Trophoblast cell (in vitro differentiated cells and primary cell): ENCODE measurements around the gene KIF18B.

Experiments used
- DNase-seq, 2 donors: peaks; one replicate each; pipeline ENCODE4 v3.0.0-alpha.2; 2016
- H2AFZ ChIP-seq: 2 replicates; pipeline ENCODE4 v1.6.1; 2013; ENCODE audit warnings: low read length, moderate library complexity, mild to moderate bottlenecking; ENCODE audit not compliant: insufficient read depth, poor library complexity
- H2AK5ac ChIP-seq: 2 replicates; pipeline ENCODE4 v1.6.1; 2013; ENCODE audit warnings: mild to moderate bottlenecking, low read length
- H2BK120ac ChIP-seq: 2 replicates; pipeline ENCODE4 v1.6.1; 2013; ENCODE audit warnings: low read length, mild to moderate bottlenecking, moderate library complexity; ENCODE audit not compliant: insufficient read depth, poor library complexity
- H2BK12ac ChIP-seq: 2 replicates; pipeline ENCODE4 v1.6.1; 2013; ENCODE audit warnings: mild to moderate bottlenecking, low read length, moderate library complexity
- H2BK5ac ChIP-seq: 2 replicates; pipeline ENCODE4 v1.6.1; 2013; ENCODE audit warnings: low read length, low read depth, moderate library complexity, mild to moderate bottlenecking; ENCODE audit not compliant: poor library complexity
- H3K14ac ChIP-seq: 2 replicates; pipeline ENCODE4 v1.6.1; 2013; ENCODE audit warnings: mild to moderate bottlenecking, low read length
- H3K18ac ChIP-seq: 2 replicates; pipeline ENCODE4 v1.6.1; 2013; ENCODE audit warnings: mild to moderate bottlenecking, low read length
- H3K23ac ChIP-seq: 2 replicates; pipeline ENCODE4 v1.6.1; 2013; ENCODE audit warnings: low read length
- H3K27ac ChIP-seq: 2 replicates; pipeline ENCODE4 v1.5.1; 2013; ENCODE audit warnings: low read depth, mild to moderate bottlenecking, inconsistent platforms, low read length, moderate library complexity
- H3K27me3 ChIP-seq: 2 replicates; pipeline ENCODE4 v1.6.1; 2013; ENCODE audit warnings: inconsistent platforms, mild to moderate bottlenecking, low read length, moderate library complexity; ENCODE audit not compliant: insufficient read depth
- H3K36me3 ChIP-seq, 2 experiments: 1 replicate in 1 of 2; 2 replicates in 1 of 2; pipeline ENCODE4 v1.6.1; 2013; ENCODE audit warnings: low read length in 2 of 2, mild to moderate bottlenecking in 2 of 2, moderate library complexity in 1 of 2; ENCODE audit not compliant: insufficient read depth in 2 of 2, control insufficient read depth in 1 of 2
- H3K4ac ChIP-seq: 2 replicates; pipeline ENCODE4 v1.6.1; 2013; ENCODE audit warnings: low read depth, mild to moderate bottlenecking, low read length, moderate library complexity
- H3K4me1 ChIP-seq, 2 experiments: 1 replicate in 1 of 2; 2 replicates in 1 of 2; pipeline ENCODE4 v1.6.1; 2013; ENCODE audit warnings: low read length in 2 of 2, mild to moderate bottlenecking in 2 of 2, moderate library complexity in 1 of 2; ENCODE audit not compliant: insufficient read depth in 2 of 2, control insufficient read depth in 1 of 2
- H3K4me2 ChIP-seq: 2 replicates; pipeline ENCODE4 v1.6.1; 2013; ENCODE audit warnings: inconsistent platforms, mild to moderate bottlenecking, low read length, moderate library complexity
- H3K4me3 ChIP-seq: 2 replicates; pipeline ENCODE4 v1.5.1; 2013; ENCODE audit warnings: mild to moderate bottlenecking, low read depth, low read length, inconsistent platforms
- H3K79me1 ChIP-seq: one replicate; pipeline ENCODE4 v1.6.1; 2013; ENCODE audit warnings: low read length
- H3K79me2 ChIP-seq: 2 replicates; pipeline ENCODE4 v1.6.1; 2013; ENCODE audit warnings: low read length, mild to moderate bottlenecking; ENCODE audit not compliant: control insufficient read depth, insufficient read depth, poor library complexity
- H3K9ac ChIP-seq: 2 replicates; pipeline ENCODE4 v1.6.1; 2013; ENCODE audit warnings: mild to moderate bottlenecking, low read length
- H3K9me3 ChIP-seq: 2 replicates; pipeline ENCODE4 v1.6.1; 2013; ENCODE audit warnings: low read depth, mild to moderate bottlenecking, control low read depth, inconsistent platforms, low read length; ENCODE audit not compliant: insufficient read depth
- H4K12ac ChIP-seq: 2 replicates; pipeline ENCODE4 v1.6.1; 2013; ENCODE audit warnings: low read depth, mild to moderate bottlenecking, low read length, moderate library complexity
- H4K8ac ChIP-seq: 2 replicates; pipeline ENCODE4 v1.6.1; 2013; ENCODE audit warnings: low read depth, mild to moderate bottlenecking, low read length, moderate library complexity
- H4K91ac ChIP-seq: one replicate; pipeline ENCODE4 v1.6.1; 2013; ENCODE audit warnings: low read depth, mild to moderate bottlenecking, low read length, moderate library complexity
- WGBS: extraction: QIAGEN DNeasy Blood & Tissue Kit; methylation state at CpG from one replicate; pipeline ENCODE4 v1.1.7; 2013; ENCODE audit warnings: missing lambda C conversion rate; ENCODE audit not compliant: insufficient read length, insufficient coverage; ENCODE audit errors: extremely low coverage; 5-methylcytosine and 5-hydroxymethylcytosine counted together

Gene KIF18B

GRCh38 chr17:44907729-44908470 is 39.7 kb downstream of the KIF18B start:
- H2AK5ac ChIP-seq: no peak overlapping the region
- H3K18ac ChIP-seq: no peak overlapping the region
- no peak overlapping the region for H2BK12ac ChIP-seq
- H3K9ac ChIP-seq: no peak overlapping the region
- H2BK5ac ChIP-seq: no peak overlapping the region
- DNase-seq: no peak
- no peak overlapping the region for H3K4me3 ChIP-seq
- H3K36me3 ChIP-seq: no peaks in the 10 kb centered on the region
- H3K27me3 ChIP-seq: no peaks in the 10 kb centered on the region
- no peak overlapping the region for H3K4ac ChIP-seq
- H3K9me3 ChIP-seq: no peaks in the 10 kb centered on the region
- peaks cover 6 to 9% of the 10 kb centered on the region in 2 experiments for H3K4me1 ChIP-seq
- H4K8ac ChIP-seq: no peak overlapping the region
- H3K27ac ChIP-seq: no peak overlapping the region
- no peak overlapping the region for H2AFZ ChIP-seq
- no peak overlapping the region for H4K12ac ChIP-seq
- no peak overlapping the region for H3K23ac ChIP-seq
- no peaks in the 10 kb centered on the region for H3K79me2 ChIP-seq
- H3K14ac ChIP-seq: no peak overlapping the region
- H2BK120ac ChIP-seq: no peak overlapping the region
- H3K79me1 ChIP-seq: no peaks in the 10 kb centered on the region
- H4K91ac ChIP-seq: no peak overlapping the region
- WGBS: no CpG with 5 or more reads among the region's 11 CpGs
- no peak overlapping the region for H3K4me2 ChIP-seq

- Histone ChIP-seq H2AFZ (no peak overlapping the region), H3K27me3 (no peaks in the 10 kb centered on the region), H3K18ac (no peak overlapping the region), H2BK12ac (no peak overlapping the region), H3K14ac (no peak overlapping the region), H4K8ac (no peak overlapping the region), H3K4me1 (peaks cover 6 to 9% of the 10 kb centered on the region in 2 experiments), H4K91ac (no peak overlapping the region), H3K36me3 (no peaks in the 10 kb centered on the region), H3K9me3 (no peaks in the 10 kb centered on the region), H3K4me3 (no peak overlapping the region), H3K27ac (no peak overlapping the region), H3K9ac (no peak overlapping the region), H3K79me1 (no peaks in the 10 kb centered on the region), H2AK5ac (no peak overlapping the region), H2BK120ac (no peak overlapping the region), H3K4ac (no peak overlapping the region), H4K12ac (no peak overlapping the region), H2BK5ac (no peak overlapping the region), H3K23ac (no peak overlapping the region), H3K4me2 (no peak overlapping the region), H3K79me2 (no peaks in the 10 kb centered on the region)
- no CpG with 5 or more reads among the region's 18 CpGs for WGBS
- DNase-seq: no peak
These were observed 40.5 kb downstream of the KIF18B start for GRCh38 chr17:44906763-44907728.

GRCh38 chr17:44906010-44906646 is 41.4 kb downstream of the KIF18B start:
- Histone ChIP-seq H2AFZ (no peak overlapping the region), H2BK5ac (no peak overlapping the region), H3K18ac (no peak overlapping the region), H3K27me3 (no peaks in the 10 kb centered on the region), H2BK120ac (no peak overlapping the region), H3K4me3 (peak overlapping the region; percentile 13), H3K79me2 (no peaks in the 10 kb centered on the region), H3K4ac (no peak overlapping the region), H3K9ac (no peak overlapping the region), H3K27ac (no peak overlapping the region), H3K4me1 (peaks cover 0 to 5% of the 10 kb centered on the region in 2 experiments), H3K4me2 (no peak overlapping the region), H4K12ac (no peak overlapping the region), H3K79me1 (no peaks in the 10 kb centered on the region), H3K36me3 (no peaks in the 10 kb centered on the region), H3K14ac (no peak overlapping the region), H2AK5ac (no peak overlapping the region), H2BK12ac (no peak overlapping the region), H4K8ac (no peak overlapping the region), H3K23ac (no peak overlapping the region), H4K91ac (no peak overlapping the region), H3K9me3 (no peaks in the 10 kb centered on the region)
- no CpG with 5 or more reads among the region's 10 CpGs for WGBS
- no peak for DNase-seq
